AG09319 (cell line): ENCODE results near the gene ACTN4.

Source experiments
- DNase-seq: peaks from one replicate; pipeline ENCODE4 v3.0.0-alpha.2; 2010; ENCODE audit warnings: low read depth; ENCODE audit errors: extremely low read depth
- TF ChIP-seq, protein P1 (sequence below): IDR thresholded peaks from 2 replicates; pipeline ENCODE4 v1.5.1; 2011; ENCODE audit warnings: low read depth, mild to moderate bottlenecking, inconsistent platforms, low read length, moderate library complexity

Gene ACTN4

DNA sequence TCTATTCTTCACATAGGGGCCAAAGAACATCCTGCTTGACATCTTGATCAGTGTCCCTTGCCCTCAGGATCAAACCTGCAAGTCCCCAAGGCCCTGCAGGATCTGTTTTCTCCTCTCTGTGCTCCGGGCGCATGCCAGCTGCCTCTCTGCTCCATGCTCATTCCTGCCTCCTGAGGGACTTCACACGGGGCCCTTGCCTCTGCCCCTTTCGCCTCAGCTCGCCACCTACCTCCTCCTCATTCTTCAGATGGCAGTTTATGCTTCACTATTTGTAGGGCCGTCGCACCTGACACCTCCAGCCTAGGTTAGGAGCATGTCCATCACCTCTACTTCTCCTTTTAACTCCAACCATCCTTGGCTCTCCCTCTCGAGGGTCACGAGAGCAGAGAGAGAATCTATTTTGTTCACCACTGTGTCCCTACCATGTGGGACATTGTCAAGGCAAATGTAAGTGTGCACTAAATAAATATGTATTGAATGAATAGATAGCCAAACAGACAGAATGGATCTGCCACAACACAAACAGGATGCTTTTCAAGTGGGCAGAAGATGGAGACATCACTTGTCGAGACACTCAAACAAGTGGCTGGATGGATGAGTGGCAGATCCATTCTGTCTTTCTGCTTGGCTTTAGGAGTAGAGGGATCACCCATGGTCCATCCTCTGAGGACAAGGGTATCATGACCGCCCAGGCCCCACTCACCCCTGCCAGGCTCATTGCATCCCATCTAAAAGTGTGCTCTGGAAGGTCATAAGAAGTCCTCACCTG is 29.6 kb downstream of the ACTN4 start:
- no peak for DNase-seq
- TF ChIP-seq, protein P1, sequence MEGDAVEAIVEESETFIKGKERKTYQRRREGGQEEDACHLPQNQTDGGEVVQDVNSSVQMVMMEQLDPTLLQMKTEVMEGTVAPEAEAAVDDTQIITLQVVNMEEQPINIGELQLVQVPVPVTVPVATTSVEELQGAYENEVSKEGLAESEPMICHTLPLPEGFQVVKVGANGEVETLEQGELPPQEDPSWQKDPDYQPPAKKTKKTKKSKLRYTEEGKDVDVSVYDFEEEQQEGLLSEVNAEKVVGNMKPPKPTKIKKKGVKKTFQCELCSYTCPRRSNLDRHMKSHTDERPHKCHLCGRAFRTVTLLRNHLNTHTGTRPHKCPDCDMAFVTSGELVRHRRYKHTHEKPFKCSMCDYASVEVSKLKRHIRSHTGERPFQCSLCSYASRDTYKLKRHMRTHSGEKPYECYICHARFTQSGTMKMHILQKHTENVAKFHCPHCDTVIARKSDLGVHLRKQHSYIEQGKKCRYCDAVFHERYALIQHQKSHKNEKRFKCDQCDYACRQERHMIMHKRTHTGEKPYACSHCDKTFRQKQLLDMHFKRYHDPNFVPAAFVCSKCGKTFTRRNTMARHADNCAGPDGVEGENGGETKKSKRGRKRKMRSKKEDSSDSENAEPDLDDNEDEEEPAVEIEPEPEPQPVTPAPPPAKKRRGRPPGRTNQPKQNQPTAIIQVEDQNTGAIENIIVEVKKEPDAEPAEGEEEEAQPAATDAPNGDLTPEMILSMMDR, result no peak

DNA sequence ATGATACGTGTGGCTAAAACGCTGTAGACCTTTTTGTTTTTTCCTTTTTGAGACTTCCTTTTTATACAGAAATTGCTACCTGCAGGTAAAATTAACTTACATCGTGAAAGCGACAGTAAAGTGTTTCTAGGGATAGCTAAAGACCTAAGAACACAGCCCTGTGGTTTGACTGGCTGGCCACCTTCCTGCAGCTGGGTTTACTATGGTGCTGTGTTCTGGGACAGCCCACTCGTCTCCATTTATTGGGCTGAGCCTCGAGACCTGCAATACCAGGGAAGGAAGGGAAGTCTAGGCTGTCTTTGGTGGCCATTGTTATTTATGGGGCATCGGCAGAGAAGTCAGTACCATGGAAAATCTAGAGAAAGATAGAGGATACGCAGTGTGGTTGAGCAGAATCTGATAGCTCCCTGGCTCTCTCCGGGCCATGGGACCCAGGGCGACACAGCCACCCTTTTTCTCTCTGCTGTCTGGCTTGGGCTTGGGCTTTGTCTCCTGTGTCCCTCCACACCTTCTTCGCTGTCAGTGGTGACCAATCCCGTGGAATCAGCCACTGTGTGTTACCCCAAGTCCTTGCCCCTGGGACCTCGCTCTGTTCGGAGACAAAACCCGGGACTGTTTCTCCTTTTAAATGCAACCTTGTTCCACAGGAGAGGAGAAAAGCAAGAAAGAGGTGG is 30.9 kb downstream of the ACTN4 start:
- TF ChIP-seq, protein P1, result no peak
- no peak for DNase-seq

- TF ChIP-seq, protein P1, result no peak
- DNase-seq, result no peak
Measured at GRCh38 chr19:38678891-38679494, 31.5 kb downstream of the ACTN4 start.

DNA sequence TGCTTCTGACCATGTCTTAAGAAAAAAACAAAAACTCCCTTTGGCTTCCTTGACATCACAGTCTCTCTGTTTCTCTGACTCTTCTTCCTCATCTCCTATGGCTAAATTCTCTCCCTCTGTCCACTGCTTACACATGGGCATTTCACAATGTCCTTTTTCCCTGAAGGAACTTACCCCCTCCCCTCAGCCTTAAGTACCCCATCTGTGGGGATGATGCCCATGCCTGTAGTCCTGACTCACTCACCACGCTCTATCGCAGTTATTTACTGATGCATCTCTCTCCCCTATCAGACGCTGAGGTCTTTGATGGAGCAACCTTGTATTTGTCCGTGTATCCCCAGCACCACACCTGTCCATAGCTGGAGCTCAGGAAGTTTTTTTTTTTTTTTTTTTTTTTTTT is 32.4 kb downstream of the ACTN4 start:
- TF ChIP-seq, protein P1, result no peak

DNA sequence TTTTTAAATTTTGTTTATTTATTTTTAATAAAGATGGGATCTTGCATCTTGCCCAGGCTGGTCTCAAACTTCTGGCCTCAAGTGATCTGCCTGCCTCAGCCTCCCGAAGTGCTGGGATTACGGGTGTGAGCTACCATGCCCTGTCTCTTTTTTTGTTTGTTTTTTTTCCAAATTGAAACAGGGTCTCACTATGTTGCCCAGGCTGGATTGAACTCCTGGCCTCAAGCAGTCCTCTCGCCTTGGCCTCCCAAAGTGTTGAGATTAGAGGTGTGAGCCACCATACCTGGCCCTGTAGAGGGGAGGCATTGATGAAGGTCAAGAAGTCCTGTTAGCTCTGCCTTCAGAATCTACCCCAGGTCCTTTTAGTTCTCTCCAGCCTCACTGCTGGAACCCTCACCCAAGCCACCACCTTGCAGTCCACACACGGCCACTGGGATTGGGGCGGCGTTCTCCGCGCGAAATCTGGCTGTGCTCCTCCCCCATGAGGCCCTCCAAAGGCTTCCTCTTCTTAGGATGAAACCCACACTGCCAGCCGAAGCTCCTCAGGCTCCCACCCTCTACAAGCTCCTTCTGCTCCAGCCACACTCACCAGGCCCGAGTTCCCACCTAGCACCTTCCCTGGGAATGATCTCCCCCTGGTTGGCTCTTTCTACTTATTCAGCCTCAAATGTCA is 34.9 kb downstream of the ACTN4 start:
- no peak for DNase-seq
- TF ChIP-seq, protein P1, result no peak

More for the DNA sequence above, 32.4 kb downstream of the ACTN4 start:
- DNase-seq, result no peak

- no peak for DNase-seq
- TF ChIP-seq, protein P1, result no peak
Measured at GRCh38 chr19:38682872-38683392, 35.5 kb downstream of the ACTN4 start.
